ENCODE results near the gene ANO10. TPM values are rescaled to one million over a fixed set of nuclear protein-coding genes. Genes with fewer than 3 reads are reported as not detected.
"Not testable (repeated sequence)": the region's sequence is repeated elsewhere in the genome, so short reads cannot be mapped to it uniquely, and the experiment has no call there.

The ANO10 gene
- total RNA-seq, 1 donor from 2014 or later = 46.6 TPM

DNA sequence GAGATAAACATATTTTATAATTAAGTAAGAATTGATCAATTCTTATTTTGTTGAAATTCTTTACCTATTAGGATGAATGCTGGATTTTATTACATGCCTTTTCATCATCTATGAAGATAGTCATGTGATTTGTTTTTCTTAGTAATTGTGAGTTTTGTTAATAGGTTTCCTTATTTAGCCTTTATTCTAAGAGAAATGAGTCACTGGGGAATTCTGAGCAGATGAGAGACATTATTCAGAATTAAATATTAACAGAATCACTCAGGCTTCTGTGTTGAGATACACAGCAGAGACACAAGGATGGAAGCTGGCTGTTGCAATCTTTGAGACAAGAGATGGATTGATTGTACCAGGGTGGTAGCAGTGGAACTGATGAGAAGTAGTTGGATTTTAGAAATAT lies 7.4 kb upstream of the ANO10 start:
- no peak for DNase-seq (ENCODE audit: low spot score)

- DNase-seq (ENCODE audit: low spot score) = no peak
Observed at GRCh38 chr3:43627360-43627759, 5.5 kb upstream of the ANO10 start.

DNA sequence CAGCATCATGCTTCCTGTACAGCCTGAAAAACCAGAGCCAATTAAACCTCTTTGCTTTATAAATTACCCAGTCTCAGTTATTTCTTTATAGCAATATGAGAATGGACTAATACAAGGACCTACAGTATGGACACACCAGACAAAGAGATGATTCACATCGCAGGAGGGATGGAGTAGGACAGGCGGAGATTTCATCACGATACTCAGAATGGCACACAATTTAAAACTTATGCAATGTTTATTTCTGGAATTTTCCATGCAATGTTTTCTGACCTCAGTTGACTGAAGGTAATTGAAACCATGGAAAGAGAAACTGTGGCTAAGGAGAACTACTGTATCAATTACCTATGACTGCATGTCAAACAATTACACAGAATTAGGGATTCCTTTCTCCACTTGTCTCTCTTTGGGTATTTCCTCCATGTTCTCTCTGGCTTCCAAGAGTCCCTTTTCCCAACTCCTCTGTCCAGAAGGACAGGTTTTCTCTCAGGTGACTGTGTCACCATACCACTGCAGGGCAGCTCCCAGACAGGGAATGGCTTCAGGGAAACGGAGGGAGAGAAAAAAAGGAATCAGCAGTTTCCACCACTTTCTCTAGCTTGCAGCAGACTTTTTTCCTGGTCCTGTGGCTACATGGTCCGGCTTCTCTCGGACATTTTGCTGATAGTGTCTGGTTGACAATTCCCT lies 3.0 kb upstream of the ANO10 start:
- no peak for DNase-seq (ENCODE audit: low spot score)

- peak; percentile 26 for DNase-seq (ENCODE audit: low spot score)
Observed at GRCh38 chr3:43620831-43621655, 768 bp downstream of the ANO10 start.

- no peak for DNase-seq (ENCODE audit: low spot score)
Observed at GRCh38 chr3:43619588-43619987, 2.2 kb downstream of the ANO10 start.

GRCh38 chr3:43618142-43618541 lies 3.7 kb downstream of the ANO10 start:
- no peak for DNase-seq (ENCODE audit: low spot score)

DNA sequence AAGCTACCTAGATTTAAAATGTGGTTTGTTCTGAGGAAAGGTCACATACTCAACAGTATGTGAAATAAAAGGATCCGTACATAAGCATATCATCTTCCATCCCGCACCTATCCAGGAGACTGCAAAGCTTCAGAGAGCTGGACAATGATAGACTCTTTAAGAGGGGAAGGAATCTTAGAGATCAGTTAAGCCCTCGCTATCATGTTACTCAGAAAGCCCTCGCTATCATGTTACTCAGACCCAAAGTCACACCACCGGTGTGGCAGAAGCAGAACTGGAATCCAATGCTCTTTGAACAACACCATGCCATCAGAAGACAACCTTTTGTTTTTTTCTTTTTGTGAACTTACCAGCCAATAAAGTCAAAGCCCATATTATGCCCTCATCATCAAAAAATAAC lies 5.8 kb downstream of the ANO10 start:
- no peak for DNase-seq (ENCODE audit: low spot score)

DNA sequence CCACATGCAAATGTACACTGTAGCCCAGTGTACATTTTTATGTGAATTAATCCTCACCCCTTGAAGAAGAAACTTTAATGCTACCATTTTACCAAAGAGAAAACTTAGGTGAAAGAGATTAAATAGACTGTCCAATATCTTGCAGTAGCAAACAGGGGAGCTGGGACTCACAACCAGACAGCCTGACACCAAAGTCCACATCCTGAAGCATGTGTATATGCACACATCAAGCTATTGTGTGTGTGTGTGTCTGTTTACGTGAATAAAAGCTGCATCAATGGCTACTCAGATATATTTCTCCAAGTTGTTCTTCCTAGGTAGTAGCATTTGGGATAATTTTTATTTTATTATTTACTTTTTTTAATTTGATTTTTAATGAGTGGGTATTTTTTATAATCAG lies 6.7 kb downstream of the ANO10 start:
- DNase-seq (ENCODE audit: low spot score) = no peak

- no peak for DNase-seq (ENCODE audit: low spot score)
Observed at GRCh38 chr3:43613976-43614375, 7.8 kb downstream of the ANO10 start.

DNA sequence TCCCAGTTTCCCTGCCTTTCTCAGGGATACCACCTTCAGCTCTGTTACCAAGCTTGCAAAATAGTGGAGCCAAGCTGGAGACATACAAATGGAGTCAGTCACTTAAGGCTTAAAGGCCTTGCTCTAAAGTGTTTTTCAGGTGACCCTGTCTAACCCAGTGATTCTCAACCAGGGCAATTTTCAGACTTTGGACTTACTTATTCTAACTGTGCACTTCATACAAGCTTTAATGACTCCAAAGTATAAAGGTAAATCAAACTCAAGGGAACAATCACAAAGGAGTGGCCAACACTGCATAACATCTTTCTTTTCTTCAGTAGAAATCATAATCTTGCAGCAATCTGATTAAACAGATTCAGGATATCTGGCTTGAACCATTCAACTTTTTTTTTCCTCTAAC lies 9.4 kb downstream of the ANO10 start:
- DNase-seq (ENCODE audit: low spot score) = no peak

GRCh38 chr3:43609406-43609805 lies 12.4 kb downstream of the ANO10 start:
- DNase-seq (ENCODE audit: low spot score) = no peak

GRCh38 chr3:43608751-43609150 lies 13.1 kb downstream of the ANO10 start:
- DNase-seq (ENCODE audit: low spot score) = no peak

GRCh38 chr3:43606284-43606683 lies 15.5 kb downstream of the ANO10 start:
- DNase-seq (ENCODE audit: low spot score) = no peak

DNA sequence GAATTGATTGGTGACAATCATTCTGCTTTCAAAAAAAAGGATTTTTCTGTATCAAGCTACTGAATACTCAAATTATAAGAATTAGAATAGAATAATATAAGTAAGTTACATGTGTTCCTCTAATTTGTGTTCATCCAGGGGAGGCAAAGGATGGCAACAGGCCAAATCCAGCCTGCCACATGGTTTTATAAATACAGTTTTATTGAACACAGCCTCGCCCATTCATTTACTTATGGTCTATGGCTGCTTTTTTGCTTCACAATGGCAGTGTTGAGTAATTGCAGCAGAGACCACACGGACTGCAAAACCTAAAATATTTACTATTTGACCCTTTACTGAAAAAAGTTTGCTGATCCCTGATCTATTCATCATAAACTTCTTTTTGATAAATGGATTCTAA lies 21.9 kb downstream of the ANO10 start:
- not testable (repeated sequence) for DNase-seq (ENCODE audit: low spot score)

GRCh38 chr3:43597961-43598360 lies 23.9 kb downstream of the ANO10 start:
- DNase-seq (ENCODE audit: low spot score) = no peak

GRCh38 chr3:43596178-43596577 lies 25.6 kb downstream of the ANO10 start:
- DNase-seq (ENCODE audit: low spot score) = not testable (repeated sequence)

- not testable (repeated sequence) for DNase-seq (ENCODE audit: low spot score)
Observed at GRCh38 chr3:43595280-43595679, 26.5 kb downstream of the ANO10 start.

- DNase-seq (ENCODE audit: low spot score) = not testable (repeated sequence)
Observed at GRCh38 chr3:43593588-43593987, 28.2 kb downstream of the ANO10 start.

- not testable (repeated sequence) for DNase-seq (ENCODE audit: low spot score)
Observed at GRCh38 chr3:43591866-43592265, 29.9 kb downstream of the ANO10 start.

DNA sequence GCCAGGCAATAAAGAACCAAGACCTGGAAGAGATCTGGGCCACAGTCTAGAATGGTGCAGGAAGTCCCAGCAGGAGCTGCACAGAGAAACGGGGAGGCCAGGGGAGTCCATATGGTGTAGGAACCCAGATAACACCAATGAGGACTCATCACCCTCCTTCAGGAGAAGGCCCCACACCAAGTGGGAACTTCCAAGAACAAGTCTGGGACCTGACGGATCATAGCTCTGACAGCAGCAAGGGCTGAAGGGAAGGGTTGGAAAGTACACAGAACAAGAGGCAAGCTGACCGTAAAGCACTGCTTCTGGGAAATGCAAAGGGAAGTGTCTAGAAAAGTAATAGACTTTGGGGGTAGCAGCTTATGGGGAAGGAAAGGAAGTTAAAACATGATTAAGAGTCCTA lies 34.5 kb downstream of the ANO10 start:
- no peak for DNase-seq (ENCODE audit: low spot score)

GRCh38 chr3:43584043-43584826 lies 37.6 kb downstream of the ANO10 start:
- no peak for DNase-seq (ENCODE audit: low spot score)

- DNase-seq (ENCODE audit: low spot score) = no peak
Observed at GRCh38 chr3:43583481-43583880, 38.3 kb downstream of the ANO10 start.

All from mucosa of gallbladder (tissue), 1 donor.